ENCODE data around the gene TAAR6. TPM values are rescaled to one million over a fixed set of nuclear protein-coding genes. Genes with fewer than 3 reads are reported as not detected.

Gene TAAR6
- total and polyA plus RNA-seq, 2 donors (not counting 3 experiments of a cell fraction or from before 2014, with no cell fraction given), result not detected

- no peak for TF ChIP-seq CTCF (IDR thresholded peaks at IDR 0.05; ENCODE audit: extremely low read depth in 1 of 2, insufficient read depth in 1 of 2, low read depth in 1 of 2, low read length in 2 of 2)
- no peak for TF ChIP-seq GATA2 (IDR thresholded peaks at IDR 0.05; ENCODE audit: insufficient read depth, insufficient read length, low read depth, low read length)
- TF ChIP-seq FOS (IDR thresholded peaks at IDR 0.05; ENCODE audit: borderline replicate concordance, insufficient read depth, low read length), result no peak
- TF ChIP-seq POLR2AphosphoS5 (IDR thresholded peaks at IDR 0.05; ENCODE audit: insufficient read depth, low read depth, low read length), result no peak
- DNase-seq (ENCODE audit: low read depth, low spot score) (no peak), FAIRE-seq (no peak)
- Histone ChIP-seq H2AFZ (ENCODE audit: low read depth, low read length) (no peak overlapping the region), H3K27ac (ENCODE audit: insufficient read depth, low read depth, low read length) (no peak overlapping the region), H3K9me1 (replicated peaks; ENCODE audit: control insufficient read depth, extremely low read depth, insufficient read depth, low read length) (no peaks in the 10 kb centered on the region), H3K9ac (replicated peaks; ENCODE audit: extremely low read depth, insufficient read depth, low read length) (no peak overlapping the region), H4K20me1 (replicated peaks; ENCODE audit: control insufficient read depth, extremely low read depth, insufficient read depth, low read length) (no peaks in the 10 kb centered on the region), H3K79me2 (ENCODE audit: control insufficient read depth, insufficient read depth, low read length) (no peaks in the 10 kb centered on the region), H3K4me3 (replicated peaks in 1 of 3; ENCODE audit: insufficient read depth in 1 of 3, low read depth in 1 of 3, low read length in 3 of 3) (no peak overlapping the region), H3K27me3 (ENCODE audit: control insufficient read depth in 2 of 2, insufficient read depth in 2 of 2, low read length in 2 of 2) (peaks cover 0 to 3% of the 10 kb centered on the region in 2 experiments), H3K9me3 (replicated peaks; ENCODE audit: control insufficient read depth, insufficient read depth, low read length) (no peaks in the 10 kb centered on the region), H3K4me2 (ENCODE audit: insufficient read depth, low read length) (no peak overlapping the region), H3K4me1 (ENCODE audit: control insufficient read depth, extremely low read depth, insufficient read depth, low read length) (no peaks in the 10 kb centered on the region), H3K36me3 (ENCODE audit: control insufficient read depth in 2 of 2, extremely low read depth in 1 of 2, insufficient read depth in 2 of 2, low read length in 2 of 2) (no peaks in the 10 kb centered on the region)
- no TSS peak for BruUV-seq (replicated peaks)
- CTCF ChIA-PET, result interaction anchor here (1.6 kb wide), 1 partner anchor 10 kb away, joined by 4 read pairs; no protein-coding TSS in a partner anchor
- POLR2A ChIA-PET, result no interaction called here
- dilution Hi-C loops (cut with MboI; ENCODE audit: extremely low pct_ligation_motif_present, low sequenced_read_pairs), result no loop called here
- intact Hi-C loops (cut with micrococcal nuclease), result no loop called here
Measured at GRCh38 chr6:132592855-132593254, 22.7 kb downstream of the TAAR6 start.

GRCh38 chr6:132596201-132596600 is 26.1 kb downstream of the TAAR6 start:
- Histone ChIP-seq H3K9me1 (replicated peaks; ENCODE audit: control insufficient read depth, extremely low read depth, insufficient read depth, low read length) (no peaks in the 10 kb centered on the region), H3K27ac (ENCODE audit: insufficient read depth, low read depth, low read length) (no peak overlapping the region), H3K79me2 (ENCODE audit: control insufficient read depth, insufficient read depth, low read length) (no peaks in the 10 kb centered on the region), H3K4me3 (replicated peaks in 1 of 3; ENCODE audit: insufficient read depth in 1 of 3, low read depth in 1 of 3, low read length in 3 of 3) (no peak overlapping the region), H3K36me3 (ENCODE audit: control insufficient read depth in 2 of 2, extremely low read depth in 1 of 2, insufficient read depth in 2 of 2, low read length in 2 of 2) (no peaks in the 10 kb centered on the region), H3K4me1 (ENCODE audit: control insufficient read depth, extremely low read depth, insufficient read depth, low read length) (no peaks in the 10 kb centered on the region), H3K9me3 (replicated peaks; ENCODE audit: control insufficient read depth, insufficient read depth, low read length) (no peaks in the 10 kb centered on the region), H3K27me3 (ENCODE audit: control insufficient read depth in 2 of 2, insufficient read depth in 2 of 2, low read length in 2 of 2) (peaks cover 2% of the 10 kb centered on the region in 2 experiments), H4K20me1 (replicated peaks; ENCODE audit: control insufficient read depth, extremely low read depth, insufficient read depth, low read length) (no peaks in the 10 kb centered on the region), H3K9ac (replicated peaks; ENCODE audit: extremely low read depth, insufficient read depth, low read length) (no peak overlapping the region), H3K4me2 (ENCODE audit: insufficient read depth, low read length) (no peak overlapping the region), H2AFZ (ENCODE audit: low read depth, low read length) (no peak overlapping the region)
- dilution Hi-C loops (cut with MboI; ENCODE audit: extremely low pct_ligation_motif_present, low sequenced_read_pairs), result no loop called here
- FAIRE-seq (no peak), DNase-seq (ENCODE audit: low read depth, low spot score) (no peak)
- CTCF ChIA-PET, result interaction anchor here (1.0 to 1.4 kb wide), 2 partner anchors 66 to 120 kb away, joined by 3 read pairs; no protein-coding TSS in a partner anchor
- intact Hi-C loops (cut with micrococcal nuclease), result no loop called here
- POLR2A ChIA-PET, result no interaction called here
- no TSS peak for BruUV-seq (replicated peaks)
- TF ChIP-seq POLR2AphosphoS5 (IDR thresholded peaks at IDR 0.05; ENCODE audit: insufficient read depth, low read depth, low read length), result no peak
- TF ChIP-seq POLR2A (IDR thresholded peaks at IDR 0.05; ENCODE audit: low read depth, low read length), result no peak
- TF ChIP-seq FOS (IDR thresholded peaks at IDR 0.05; ENCODE audit: borderline replicate concordance, insufficient read depth, low read length), result no peak
- no peak for TF ChIP-seq MAX (IDR thresholded peaks at IDR 0.05; ENCODE audit: insufficient read depth, insufficient read length)
- TF ChIP-seq EZH2 (IDR thresholded peaks at IDR 0.05; ENCODE audit: borderline replicate concordance, low read depth, low read length, severe bottlenecking), result no peak
- TF ChIP-seq GATA2 (IDR thresholded peaks at IDR 0.05; ENCODE audit: insufficient read depth, insufficient read length, low read depth, low read length), result no peak
- no peak for TF ChIP-seq CTCF (IDR thresholded peaks at IDR 0.05; ENCODE audit: extremely low read depth in 1 of 2, insufficient read depth in 1 of 2, low read depth in 1 of 2, low read length in 2 of 2)
- TF ChIP-seq JUN (IDR thresholded peaks at IDR 0.05; ENCODE audit: borderline replicate concordance, insufficient read depth, insufficient read length, low read depth), result no peak
- TF ChIP-seq MYC (IDR thresholded peaks at IDR 0.05; ENCODE audit: low read depth, low read length), result no peak
